GM12865 (cell line): ENCODE measurements around the gene PDP2.

Experiments
- DNase-seq: peaks from one replicate; pipeline ENCODE4 v3.0.0; 2010; ENCODE audit warnings: low read depth
- H3K4me3 ChIP-seq: 2 replicates; pipeline ENCODE4 v1.5.1; 2011; ENCODE audit warnings: mild to moderate bottlenecking, low read depth, low read length, control low read depth
- CTCF ChIP-seq: IDR thresholded peaks from 2 replicates; pipeline ENCODE4 v1.5.1; 2011; ENCODE audit warnings: low read length, control low read depth, low read depth, inconsistent platforms; ENCODE audit not compliant: insufficient read depth; ENCODE audit errors: missing control alignments

PDP2 gene

DNA sequence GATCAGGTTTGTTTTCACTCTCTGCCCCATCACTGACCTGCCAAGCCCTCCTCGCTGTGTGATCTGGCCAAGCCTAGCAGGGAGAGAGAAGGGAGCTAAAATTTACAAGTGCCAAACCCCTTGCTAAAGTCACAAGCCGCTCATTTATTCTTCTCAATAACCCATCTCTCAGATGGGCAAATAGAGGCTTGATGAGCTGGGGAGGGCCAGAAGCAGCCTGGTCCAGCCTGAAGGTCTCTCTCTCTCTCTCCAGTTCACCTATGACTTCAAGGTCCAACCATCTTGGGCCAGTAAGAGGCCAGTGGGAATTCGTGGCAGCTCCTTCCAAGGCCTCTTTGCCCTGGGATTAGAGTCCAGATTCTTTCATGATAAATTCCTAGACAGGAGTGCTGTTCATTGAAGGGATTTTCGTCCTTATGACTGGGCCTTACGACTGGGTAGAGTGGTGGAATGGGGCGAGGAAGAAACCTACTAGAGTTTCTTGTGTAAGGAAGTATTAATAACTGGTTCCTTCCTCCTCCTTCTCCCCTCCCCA, 32.7 kb upstream of the PDP2 start:
- no peak overlapping the region for H3K4me3 ChIP-seq
- no peak for TF ChIP-seq CTCF
- no peak for DNase-seq

- no peak for TF ChIP-seq CTCF
- DNase-seq = no peak
- no peak overlapping the region for H3K4me3 ChIP-seq
Measured at GRCh38 chr16:66848172-66848571, 32.1 kb upstream of the PDP2 start.

DNA sequence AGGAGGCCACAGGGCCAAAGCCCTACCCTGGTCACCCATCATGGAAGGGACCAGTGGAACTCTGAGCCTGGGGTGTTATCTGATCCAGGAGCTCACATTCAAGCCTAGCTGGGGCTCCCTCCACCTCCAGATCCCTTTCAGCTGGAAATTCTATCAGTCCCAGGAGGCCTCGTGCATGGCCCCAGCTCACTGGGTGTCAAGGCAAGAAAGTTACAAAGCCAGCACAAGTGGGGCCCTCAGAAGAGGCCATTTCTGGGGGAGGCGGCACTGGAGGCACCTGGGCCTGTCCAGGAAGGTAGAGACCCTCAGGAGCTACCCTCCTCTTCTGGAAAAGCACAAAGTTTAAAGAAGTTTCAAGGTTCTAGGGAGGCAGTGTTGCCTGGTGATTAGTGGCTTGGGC, 31.3 kb upstream of the PDP2 start:
- DNase-seq = no peak
- H3K4me3 ChIP-seq = no peak overlapping the region
- no peak for TF ChIP-seq CTCF

GRCh38 chr16:66849549-66849948, 30.8 kb upstream of the PDP2 start:
- TF ChIP-seq CTCF = no peak
- DNase-seq = no peak
- no peak overlapping the region for H3K4me3 ChIP-seq

DNA sequence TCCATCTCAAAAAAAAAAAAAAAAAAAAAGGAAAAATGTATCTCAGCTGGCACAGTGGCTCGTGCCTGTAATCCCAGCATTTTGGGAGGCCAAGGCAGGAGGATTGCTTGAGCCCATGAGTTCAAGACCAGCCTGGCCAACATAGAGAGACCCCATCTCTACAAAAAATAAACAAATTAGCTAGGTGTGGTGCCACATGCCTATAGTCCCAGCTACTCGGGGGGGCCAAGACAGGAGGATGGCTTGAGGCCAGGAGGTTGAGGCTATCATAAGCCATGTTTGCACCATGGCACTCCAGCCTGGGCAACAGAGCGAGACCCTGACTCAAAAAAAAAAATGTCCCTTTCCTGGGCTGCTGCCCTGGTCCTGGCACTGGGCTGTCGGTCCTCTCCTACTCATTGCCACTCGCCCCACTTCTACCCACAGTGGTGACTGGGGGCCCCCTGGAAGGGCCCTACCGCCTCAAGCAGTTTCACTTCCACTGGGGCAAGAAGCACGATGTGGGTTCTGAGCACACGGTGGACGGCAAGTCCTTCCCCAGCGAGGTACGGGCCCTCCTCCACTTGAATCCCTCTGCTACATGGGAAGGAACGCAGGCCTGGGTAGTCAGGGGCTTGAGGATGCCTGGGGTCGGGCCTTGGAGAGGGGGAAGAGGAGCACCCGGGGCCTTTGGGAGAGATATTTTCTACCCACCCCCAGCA, 30.1 kb upstream of the PDP2 start:
- H3K4me3 ChIP-seq = no peak overlapping the region
- no peak for DNase-seq
- no peak for TF ChIP-seq CTCF

DNA sequence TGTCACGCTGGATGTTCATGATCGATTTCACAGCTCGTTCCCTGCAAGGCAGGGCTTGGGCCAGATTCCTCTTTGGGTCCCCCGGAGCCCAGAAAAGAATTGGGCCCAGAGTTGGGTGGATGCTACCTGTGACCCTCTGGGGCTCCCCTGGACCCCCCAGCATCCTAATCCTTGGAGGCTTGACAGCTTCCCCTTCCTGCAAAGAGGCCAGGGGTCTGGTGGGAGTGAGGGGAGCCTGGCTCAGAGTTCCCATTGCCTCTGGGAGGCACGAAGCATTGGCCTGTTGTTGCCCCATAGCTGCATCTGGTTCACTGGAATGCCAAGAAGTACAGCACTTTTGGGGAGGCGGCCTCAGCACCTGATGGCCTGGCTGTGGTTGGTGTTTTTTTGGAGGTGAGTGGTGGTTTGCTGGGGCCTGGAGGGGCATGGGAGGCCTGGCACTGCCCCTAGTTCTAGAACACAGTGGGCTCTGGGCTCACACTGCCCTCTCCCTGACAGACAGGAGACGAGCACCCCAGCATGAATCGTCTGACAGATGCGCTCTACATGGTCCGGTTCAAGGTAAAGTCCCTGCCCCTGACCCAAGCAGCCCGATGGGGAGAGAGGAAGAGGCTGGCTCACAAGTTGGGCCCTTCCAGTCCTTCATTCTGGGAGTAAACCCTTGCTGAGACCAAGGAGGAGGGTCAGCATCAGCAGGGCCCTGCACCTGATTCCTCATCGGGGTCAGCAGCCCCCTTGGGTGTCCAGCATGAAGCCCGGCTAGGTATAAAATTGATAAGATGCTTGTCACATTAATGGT, 28.9 kb upstream of the PDP2 start:
- no peak overlapping the region for H3K4me3 ChIP-seq
- DNase-seq = no peak
- no peak for TF ChIP-seq CTCF
